Dermis lymphatic vessel endothelial cell (primary cell): ENCODE results near the gene LHX6. TPM values are rescaled to one million over a fixed set of nuclear protein-coding genes. Genes with fewer than 3 reads are reported as not detected.

Experiments used
- total RNA-seq: library from RNA; depleted of rRNA; stranded (reverse); fragments of >200 nt; gene quantifications from 2 replicates; pipeline ENCODE4 v1.2.1, GENCODE V29; 2014

The LHX6 gene
- total RNA-seq = 0.09 and 0.22 TPM in 2 replicates

DNA sequence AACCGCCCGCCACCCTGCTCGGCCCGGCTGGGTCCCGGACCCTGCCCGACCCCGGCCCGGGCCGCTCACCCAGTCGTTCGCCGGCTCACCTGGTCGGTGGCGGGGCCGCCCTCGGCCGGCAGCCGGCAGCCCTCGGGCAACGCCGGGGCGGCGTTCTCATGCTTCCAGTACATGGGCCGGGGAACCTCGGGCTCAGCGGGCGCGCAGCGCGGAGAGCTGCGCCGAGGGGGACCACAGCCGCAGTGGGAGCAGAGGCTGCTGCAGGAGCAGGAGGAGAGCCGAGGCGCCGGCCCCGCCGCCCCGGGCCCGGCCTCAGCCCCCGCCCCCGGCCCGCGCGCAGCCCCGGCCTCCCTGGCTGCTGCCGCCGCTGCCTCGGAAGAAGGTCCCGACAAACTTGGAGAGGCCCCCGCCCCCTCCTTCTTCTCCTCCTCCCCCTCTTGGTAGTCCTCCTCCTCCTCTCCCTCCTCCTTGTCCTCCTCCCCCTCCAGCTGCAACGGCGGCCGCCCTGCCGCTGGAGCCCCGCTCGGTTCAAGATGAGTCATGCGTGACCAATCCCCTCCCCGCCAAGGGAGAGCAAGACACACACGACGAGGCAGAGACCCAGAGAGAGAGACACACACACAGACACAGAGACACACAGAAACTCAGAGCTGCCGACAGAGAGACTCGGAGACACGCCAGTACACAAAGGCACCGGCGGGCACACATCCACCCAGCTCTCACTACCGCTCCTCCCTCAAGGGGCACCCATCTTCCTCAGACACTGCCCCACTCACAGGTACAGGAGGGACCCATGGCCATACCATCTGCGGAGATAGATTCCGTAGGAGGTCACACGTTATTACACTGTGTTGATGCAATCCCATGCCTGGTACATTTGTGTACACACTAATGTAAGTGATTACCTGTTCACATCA lies at the start of gene LHX6:
Gene LHX6 (minus strand): TSS at position 390 of the 917 bp plus-strand sequence. CDS start 217 bp downstream, at position 173.

DNA sequence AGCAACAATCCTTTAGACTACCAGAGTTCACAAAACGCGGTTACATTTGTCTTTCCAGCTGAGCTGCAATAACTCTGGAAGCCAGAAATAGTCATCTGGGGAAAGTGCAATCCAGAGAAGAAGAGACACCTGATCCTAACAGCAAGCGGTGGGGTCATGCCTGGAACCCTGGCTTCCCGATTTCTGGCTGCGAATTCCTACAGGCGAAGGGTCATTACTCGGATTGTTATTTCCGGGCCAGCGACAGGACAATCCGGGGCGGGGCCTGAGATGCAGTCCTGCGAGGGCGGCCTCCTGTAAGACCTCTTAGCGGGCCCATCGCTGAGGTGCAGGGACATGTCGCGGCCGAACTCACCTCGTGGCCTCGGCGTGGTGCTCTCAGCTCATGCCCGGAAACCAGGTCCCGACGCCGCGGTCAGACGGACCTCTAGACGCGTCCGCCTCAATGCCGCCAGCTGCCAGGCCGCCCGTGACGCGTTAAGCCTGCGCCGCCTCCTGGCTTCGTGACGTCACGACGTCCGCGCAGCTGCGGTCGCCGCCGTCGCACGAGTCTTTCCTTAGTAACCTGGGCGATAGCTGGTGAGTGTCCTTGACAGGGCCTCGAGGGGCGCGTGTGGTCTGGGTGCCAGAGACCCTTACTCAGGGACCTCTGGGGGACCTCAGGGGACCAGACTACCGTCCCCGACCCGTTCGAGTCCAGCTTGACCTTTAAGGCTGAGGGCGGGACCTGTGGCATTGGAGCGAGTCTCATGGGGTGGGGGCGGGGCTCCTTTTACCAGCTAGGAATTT lies 35.8 kb upstream of the LHX6 start, which contains the start of the genes MRRF and RBM18:
Gene MRRF (plus strand): TSS at position 523 of the 789 bp plus-strand sequence. CDS start 6,010 bp downstream, outside the sequence.
Gene RBM18 (minus strand): TSS at position 481 of the 789 bp plus-strand sequence. CDS start 3,348 bp downstream, outside the sequence.

DNA sequence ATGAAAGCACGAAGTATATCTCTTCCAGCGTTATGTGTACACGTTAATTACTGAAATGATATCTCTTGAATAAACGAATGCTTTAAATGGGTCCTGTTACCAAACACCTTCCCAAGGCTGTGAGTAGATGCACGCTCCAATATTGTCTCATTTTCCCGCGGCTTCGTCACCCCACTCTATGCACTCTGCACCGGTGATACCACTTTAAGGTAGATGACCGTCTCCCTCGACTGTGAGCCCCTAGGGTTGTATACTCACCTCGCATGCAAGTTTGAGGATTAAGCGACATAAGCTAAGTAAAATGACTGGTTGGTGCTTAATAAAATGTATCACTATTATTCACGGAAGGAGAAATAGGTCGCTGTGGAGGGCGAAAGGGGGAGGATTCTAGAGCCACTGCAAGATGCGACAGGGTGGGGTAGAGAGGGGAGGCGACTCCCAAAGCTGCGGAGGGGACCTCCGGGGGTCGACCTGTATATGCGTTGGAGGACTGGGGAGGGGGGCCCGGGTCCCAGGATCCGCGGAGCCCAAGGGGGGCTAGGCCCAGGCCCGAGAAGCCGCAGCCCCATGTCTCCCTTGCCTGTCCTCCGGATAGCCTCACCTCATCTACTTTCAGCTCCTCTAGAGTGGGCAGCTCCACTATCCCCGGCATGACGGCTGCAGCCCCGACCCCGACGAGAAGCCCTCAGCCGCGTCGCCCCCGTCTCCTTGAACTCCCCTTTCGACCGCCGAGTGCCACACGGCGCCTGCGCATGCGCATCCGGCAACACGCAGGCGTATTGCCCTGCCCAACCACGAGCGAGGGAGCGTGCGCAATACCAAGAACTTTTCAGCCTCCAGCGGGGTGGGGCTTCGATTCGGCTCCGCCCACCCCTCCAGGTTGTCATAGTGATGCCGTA lies 69.5 kb downstream of the LHX6 start, which contains the start of the genes MORN5 and NDUFA8:
Gene MORN5 (plus strand): TSS at position 883 of the 899 bp plus-strand sequence. CDS start 65 bp downstream, outside the sequence.
Gene NDUFA8 (minus strand): TSS at position 754 of the 899 bp plus-strand sequence. CDS start 102 bp downstream, at position 652.

Other genes starting within 250 kb of the LHX6 start
- gene TTLL11, start 135.6 kb downstream of the LHX6 start, total RNA-seq = 1.6 and 2.7 TPM in 2 replicates
- gene NDUFA8, start 69.2 kb downstream of the LHX6 start, total RNA-seq = 29.9 and 38.8 TPM in 2 replicates
- gene MORN5, start 69.0 kb downstream of the LHX6 start, total RNA-seq = not detected in 2 replicates
- gene RBM18, start 35.9 kb upstream of the LHX6 start, total RNA-seq = 4.2 and 7.6 TPM in 2 replicates
- gene MRRF, start 35.9 kb upstream of the LHX6 start, total RNA-seq = 34.5 and 43.1 TPM in 2 replicates
- gene PTGS1, start 142.1 kb upstream of the LHX6 start, total RNA-seq = 0.76 and 1.5 TPM in 2 replicates
- not detected in 2 replicates for gene OR1J1, start 249.0 kb upstream of the LHX6 start, total RNA-seq